A549 treated with AZD9567 at 1 μM for 4 hours (cell line): ENCODE data around the gene MVK. TPM values are rescaled to one million over a fixed set of nuclear protein-coding genes. Genes with fewer than 3 reads are reported as not detected.

ENCODE experiments used
- total RNA-seq: library from RNA; stranded (reverse); fragments of 200-300 nt; extraction: Qiagen RNA extraction; gene quantifications from 5 replicates; pipeline ENCODE4 v1.2.3, GENCODE V29; 2022; ENCODE audit not compliant: insufficient read depth

Gene MVK
- total RNA-seq: 8.2 to 14.3 TPM (median 9.6 TPM) in 5 replicates

GRCh38 chr12:109573029-109573913 lies at the start of gene MVK, which contains the start of gene MMAB:
Gene MVK (plus strand): TSS chr12:109573794. CDS start chr12:109574823, 1,029 bp downstream.
Gene MMAB (minus strand): TSS chr12:109573504. CDS start chr12:109573480, 24 bp downstream.

Other genes starting within 250 kb of the MVK start
- gene MYO1H, start 225.9 kb upstream of the MVK start, total RNA-seq: not detected in 5 replicates
- 44.6 to 85.6 TPM (median 47.1 TPM) in 5 replicates for gene KCTD10, start 96.5 kb upstream of the MVK start, total RNA-seq
- gene UBE3B, start 96.2 kb upstream of the MVK start, total RNA-seq: 14.1 to 16.1 TPM (median 15.0 TPM) in 5 replicates
- 28.8 to 38.8 TPM (median 29.7 TPM) in 5 replicates for gene MMAB, start 290 bp upstream of the MVK start, total RNA-seq
- 4.7 to 7.5 TPM (median 5.2 TPM) in 5 replicates for gene FAM222A, start 140.0 kb downstream of the MVK start, total RNA-seq